PC-9 (cell line): Measurements from ENCODE around the gene TMTC2. TPM values are rescaled to one million over a fixed set of nuclear protein-coding genes. Genes with fewer than 3 reads are reported as not detected.

Experiments
- BruUV-seq: library from RNA; stranded (reverse); fragments of 400-500 nt; replicated peaks from 2 replicates; lab custom pipeline; 2021; lab: Mats Ljungman, UMichigan
- CTCF ChIA-PET: fragments of 300-600 bp; sonication (Branson Sonifier 250); formaldehyde crosslinking; loops from one replicate; lab custom pipeline; 2022; ENCODE audit warnings: antibody characterized with exemption; lab: Charles Lee
- POLR2A ChIA-PET: fragments of 300-600 bp; sonication (Branson Sonifier 250); formaldehyde crosslinking; loops from one replicate; lab custom pipeline; 2022; ENCODE audit warnings: antibody characterized with exemption; ENCODE audit not compliant: unreplicated experiment; lab: Charles Lee
- DNase-seq, 2 experiments: peaks; one replicate each; pipeline versions ENCODE4 v3.0.0 to v3.0.0-alpha.2; 2015 to 2022; ENCODE audit warnings: mixed read lengths in 1 of 2
- H2AFZ ChIP-seq: fragments of 200-600 bp; sonication (generic); 2 replicates; pipeline ENCODE4 v1.8.1; 2017; ENCODE audit warnings: antibody characterized with exemption
- H3F3A ChIP-seq: fragments of 200-600 bp; sonication (generic); 2 replicates; pipeline ENCODE4 v1.8.1; 2017; ENCODE audit warnings: antibody characterized with exemption, mild to moderate bottlenecking, low read depth; ENCODE audit not compliant: insufficient read depth
- H3K27ac ChIP-seq: fragments of 200-600 bp; sonication (generic); 2 replicates; pipeline ENCODE4 v1.6.1; 2016; ENCODE audit warnings: mixed run types
- H3K27me3 ChIP-seq: fragments of 200-600 bp; sonication (generic); 2 replicates; pipeline ENCODE4 v1.6.1; 2016; ENCODE audit warnings: low read depth, mixed run types; ENCODE audit not compliant: insufficient read depth
- H3K36me3 ChIP-seq: fragments of 200-600 bp; sonication (generic); 2 replicates; pipeline ENCODE4 v1.6.1; 2016; ENCODE audit warnings: low read depth, mixed run types
- H3K4me1 ChIP-seq: fragments of 200-600 bp; sonication (generic); replicated peaks from 2 replicates; pipeline ENCODE4 v1.6.1; 2016; ENCODE audit warnings: mixed run types; ENCODE audit not compliant: insufficient read depth
- H3K4me2 ChIP-seq: fragments of 200-600 bp; sonication (generic); 2 replicates; pipeline ENCODE4 v1.6.1; 2017; ENCODE audit warnings: mixed run types
- H3K4me3 ChIP-seq: fragments of 200-600 bp; sonication (generic); 2 replicates; pipeline ENCODE4 v1.6.1; 2016; ENCODE audit warnings: mixed run types
- H3K79me2 ChIP-seq: fragments of 200-600 bp; sonication (generic); 2 replicates; pipeline ENCODE4 v1.6.1; 2017; ENCODE audit warnings: low read depth, mixed run types
- H3K9me2 ChIP-seq: fragments of 200-600 bp; sonication (generic); 2 replicates; pipeline ENCODE4 v1.8.1; 2017; ENCODE audit warnings: mild to moderate bottlenecking; ENCODE audit not compliant: insufficient read depth
- H3K9me3 ChIP-seq: fragments of 200-600 bp; sonication (generic); 2 replicates; pipeline ENCODE4 v1.8.1; 2016; ENCODE audit warnings: low read depth; ENCODE audit not compliant: insufficient read depth
- H4K20me1 ChIP-seq: fragments of 200-600 bp; sonication (generic); 2 replicates; pipeline ENCODE4 v1.8.1; 2017; ENCODE audit not compliant: insufficient read depth
- EZH2 ChIP-seq: fragments of 200-600 bp; sonication (generic); IDR thresholded peaks from 2 replicates; pipeline ENCODE4 v1.8.0; 2017; ENCODE audit warnings: antibody characterized with exemption, low read depth
- intact Hi-C: fragments of 100-400 bp; cut with micrococcal nuclease; formaldehyde crosslinking; loops from one replicate; pipeline ENCODE4 v1.10.0; 2022; ENCODE audit not compliant: unreplicated experiment
- total RNA-seq: library from RNA; stranded (reverse); gene quantifications from 2 replicates; pipeline ENCODE4 v1.2.3, GENCODE V29; 2021
- TF ChIP-seq, protein P1 (sequence below): fragments of 200-600 bp; sonication (generic); conservative IDR thresholded peaks from 2 replicates; pipeline ENCODE4 v1.6.1; 2017; ENCODE audit warnings: mixed run types, antibody characterized with exemption, mild to moderate bottlenecking, moderate library complexity

The TMTC2 gene
- total RNA-seq, 1 experiment from 2014 or later, result 8.6 TPM

DNA sequence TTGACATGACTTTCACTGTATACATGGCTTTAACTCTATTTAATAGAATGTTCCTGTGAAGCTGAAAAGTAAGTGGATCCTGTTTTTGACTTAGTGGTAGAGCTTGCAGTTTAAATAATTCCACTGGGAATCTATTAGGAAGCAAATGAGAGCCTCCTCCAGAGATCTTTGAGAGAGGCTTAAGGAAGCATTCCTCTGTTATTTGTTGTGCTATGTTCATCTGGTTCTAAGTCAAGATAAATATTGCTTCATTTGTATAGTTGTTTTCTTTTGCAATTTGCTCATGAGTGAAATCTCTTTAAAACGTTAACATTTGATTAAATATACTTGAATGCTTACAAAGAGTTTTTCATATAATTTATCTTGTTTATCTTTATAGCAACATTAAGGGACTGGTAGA lies 70.4 kb downstream of the TMTC2 start:
- H2AFZ ChIP-seq, result no peak overlapping the region
- no peak overlapping the region for H3K27ac ChIP-seq
- H4K20me1 ChIP-seq, result no peaks in the 10 kb centered on the region
- intact Hi-C loops, result no loop called here
- H3K27me3 ChIP-seq, result no peaks in the 10 kb centered on the region
- no peak for TF ChIP-seq EZH2
- TF ChIP-seq, protein P1, sequence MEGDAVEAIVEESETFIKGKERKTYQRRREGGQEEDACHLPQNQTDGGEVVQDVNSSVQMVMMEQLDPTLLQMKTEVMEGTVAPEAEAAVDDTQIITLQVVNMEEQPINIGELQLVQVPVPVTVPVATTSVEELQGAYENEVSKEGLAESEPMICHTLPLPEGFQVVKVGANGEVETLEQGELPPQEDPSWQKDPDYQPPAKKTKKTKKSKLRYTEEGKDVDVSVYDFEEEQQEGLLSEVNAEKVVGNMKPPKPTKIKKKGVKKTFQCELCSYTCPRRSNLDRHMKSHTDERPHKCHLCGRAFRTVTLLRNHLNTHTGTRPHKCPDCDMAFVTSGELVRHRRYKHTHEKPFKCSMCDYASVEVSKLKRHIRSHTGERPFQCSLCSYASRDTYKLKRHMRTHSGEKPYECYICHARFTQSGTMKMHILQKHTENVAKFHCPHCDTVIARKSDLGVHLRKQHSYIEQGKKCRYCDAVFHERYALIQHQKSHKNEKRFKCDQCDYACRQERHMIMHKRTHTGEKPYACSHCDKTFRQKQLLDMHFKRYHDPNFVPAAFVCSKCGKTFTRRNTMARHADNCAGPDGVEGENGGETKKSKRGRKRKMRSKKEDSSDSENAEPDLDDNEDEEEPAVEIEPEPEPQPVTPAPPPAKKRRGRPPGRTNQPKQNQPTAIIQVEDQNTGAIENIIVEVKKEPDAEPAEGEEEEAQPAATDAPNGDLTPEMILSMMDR, result no peak
- H3F3A ChIP-seq, result no peaks in the 10 kb centered on the region; the same call in 1 of the 2 replicates
- DNase-seq, result no peak
- no peak overlapping the region for H3K4me2 ChIP-seq
- no TSS peak for BruUV-seq
- H3K36me3 ChIP-seq, result no peaks in the 10 kb centered on the region
- H3K9me2 ChIP-seq, result no peaks in the 10 kb centered on the region
- ChIA-PET POLR2A (no interaction called here), CTCF (no interaction called here)
- no peaks in the 10 kb centered on the region for H3K79me2 ChIP-seq
- H3K9me3 ChIP-seq, result no peaks in the 10 kb centered on the region
- no peak overlapping the region for H3K4me3 ChIP-seq
- H3K4me1 ChIP-seq, result no peaks in the 10 kb centered on the region

DNA sequence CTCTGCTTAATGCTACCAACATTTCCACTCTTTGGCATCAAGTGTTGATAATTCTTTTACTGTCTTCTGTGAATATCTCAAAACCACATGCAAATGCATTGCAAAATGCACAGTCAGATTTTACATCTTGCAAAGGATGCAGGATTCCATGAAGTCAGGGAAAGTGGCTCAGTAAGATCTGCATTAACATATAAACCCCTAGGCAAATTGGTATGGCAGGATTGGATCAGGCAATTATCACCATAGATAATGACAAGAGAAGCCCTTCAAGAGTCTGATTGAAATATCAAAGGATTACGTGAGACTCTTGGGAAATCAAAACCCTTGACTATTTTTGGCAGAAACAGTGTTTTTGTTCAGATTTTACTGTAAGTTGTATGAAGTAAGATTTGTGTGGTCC lies 71.0 kb downstream of the TMTC2 start:
- no peak for DNase-seq
- H3K27me3 ChIP-seq, result no peaks in the 10 kb centered on the region
- no peak overlapping the region for H2AFZ ChIP-seq
- H3K4me2 ChIP-seq, result no peak overlapping the region
- H3K27ac ChIP-seq, result no peak overlapping the region
- CTCF ChIA-PET, result interaction anchor here (0.6 kb wide), 1 partner anchor 34 kb away, joined by 3 read pairs; no protein-coding TSS in a partner anchor
- intact Hi-C loops, result no loop called here
- BruUV-seq, result no TSS peak
- no peaks in the 10 kb centered on the region for H3K9me3 ChIP-seq
- H3K4me3 ChIP-seq, result no peak overlapping the region
- no peaks in the 10 kb centered on the region for H3K36me3 ChIP-seq
- POLR2A ChIA-PET, result no interaction called here
- H3K9me2 ChIP-seq, result no peaks in the 10 kb centered on the region
- no peak for TF ChIP-seq EZH2
- TF ChIP-seq, protein P1, result no peak
- no peaks in the 10 kb centered on the region for H3K4me1 ChIP-seq
- no peaks in the 10 kb centered on the region; the same call in 1 of the 2 replicates for H3F3A ChIP-seq
- H4K20me1 ChIP-seq, result no peaks in the 10 kb centered on the region
- no peaks in the 10 kb centered on the region for H3K79me2 ChIP-seq

DNA sequence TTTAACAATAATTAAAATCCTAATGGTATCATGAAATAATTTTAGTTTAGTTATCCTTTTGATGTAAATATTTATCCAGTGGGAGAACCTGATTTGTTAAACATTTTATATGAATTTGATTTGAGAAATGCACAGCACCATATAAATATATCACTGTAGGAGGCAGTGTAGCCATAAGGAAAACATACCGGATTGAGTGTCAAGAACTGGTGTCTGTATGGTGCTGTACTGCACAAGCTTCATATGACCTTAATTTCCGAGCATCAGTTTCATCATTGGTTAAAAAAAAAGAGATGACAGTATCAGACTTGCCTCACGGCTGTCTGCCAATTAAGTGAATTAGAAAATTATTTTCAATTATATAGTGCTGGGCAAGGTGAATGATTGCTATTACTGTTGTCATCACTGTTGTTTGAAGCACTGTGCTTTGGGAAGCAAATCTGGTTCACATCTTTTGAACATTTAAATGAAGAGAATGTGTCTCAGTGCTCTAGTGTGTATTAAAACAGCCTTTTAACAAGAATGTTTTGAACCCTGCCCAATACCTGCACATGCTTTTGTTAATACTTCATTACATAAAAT lies 72.1 kb downstream of the TMTC2 start:
- no peaks in the 10 kb centered on the region for H3K9me2 ChIP-seq
- H3K27me3 ChIP-seq, result no peaks in the 10 kb centered on the region
- ChIA-PET POLR2A (no interaction called here), CTCF (no interaction called here)
- no peak for DNase-seq
- no peak overlapping the region for H2AFZ ChIP-seq
- H3K4me3 ChIP-seq, result no peak overlapping the region
- no TSS peak for BruUV-seq
- no peaks in the 10 kb centered on the region for H3K4me1 ChIP-seq
- no peak overlapping the region for H3K4me2 ChIP-seq
- no peaks in the 10 kb centered on the region for H3K36me3 ChIP-seq
- no peak overlapping the region for H3K27ac ChIP-seq
- H3K9me3 ChIP-seq, result no peaks in the 10 kb centered on the region
- no peaks in the 10 kb centered on the region; the same call in 1 of the 2 replicates for H3F3A ChIP-seq
- no peaks in the 10 kb centered on the region for H3K79me2 ChIP-seq
- intact Hi-C loops, result no loop called here
- H4K20me1 ChIP-seq, result no peaks in the 10 kb centered on the region
- TF ChIP-seq EZH2, result no peak
- TF ChIP-seq, protein P1, result no peak
